MM.1S (cell line): ENCODE results near the gene TRIM27.

Experiments used
- EZH2 ChIP-seq: fragments of 300-600 bp; sonication (generic); optimal IDR thresholded peaks from 2 replicates; pipeline ENCODE3; 2017; ENCODE audit warnings: low read depth, mild to moderate bottlenecking, antibody characterized with exemption, low read length, mixed read lengths
- TF ChIP-seq, protein P1 (sequence below): fragments of 300-600 bp; sonication (generic); IDR thresholded peaks from 2 replicates; pipeline ENCODE4 v1.5.1; 2016; ENCODE audit warnings: antibody characterized with exemption, low read length, mixed read lengths

DNA sequence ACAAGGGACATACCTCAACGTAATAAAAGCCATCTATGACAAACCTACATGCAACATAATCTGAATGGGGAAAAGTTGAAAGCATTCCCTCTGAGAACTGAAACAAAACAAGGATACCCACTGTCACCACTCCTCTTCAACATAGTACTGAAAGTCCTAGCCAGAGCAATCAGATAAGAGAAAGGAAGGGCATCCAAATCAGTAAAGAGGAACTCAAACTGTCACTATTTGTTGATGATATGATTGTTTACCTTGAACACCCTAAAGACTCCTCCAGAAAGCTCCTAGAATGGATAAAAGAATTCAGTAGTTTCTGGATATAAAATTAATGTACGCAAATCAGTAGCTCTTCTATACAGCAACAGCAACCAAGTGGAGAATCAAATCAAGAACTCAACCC is 41.9 kb upstream of the TRIM27 start:
- TF ChIP-seq EZH2: no peak
- TF ChIP-seq, protein P1, sequence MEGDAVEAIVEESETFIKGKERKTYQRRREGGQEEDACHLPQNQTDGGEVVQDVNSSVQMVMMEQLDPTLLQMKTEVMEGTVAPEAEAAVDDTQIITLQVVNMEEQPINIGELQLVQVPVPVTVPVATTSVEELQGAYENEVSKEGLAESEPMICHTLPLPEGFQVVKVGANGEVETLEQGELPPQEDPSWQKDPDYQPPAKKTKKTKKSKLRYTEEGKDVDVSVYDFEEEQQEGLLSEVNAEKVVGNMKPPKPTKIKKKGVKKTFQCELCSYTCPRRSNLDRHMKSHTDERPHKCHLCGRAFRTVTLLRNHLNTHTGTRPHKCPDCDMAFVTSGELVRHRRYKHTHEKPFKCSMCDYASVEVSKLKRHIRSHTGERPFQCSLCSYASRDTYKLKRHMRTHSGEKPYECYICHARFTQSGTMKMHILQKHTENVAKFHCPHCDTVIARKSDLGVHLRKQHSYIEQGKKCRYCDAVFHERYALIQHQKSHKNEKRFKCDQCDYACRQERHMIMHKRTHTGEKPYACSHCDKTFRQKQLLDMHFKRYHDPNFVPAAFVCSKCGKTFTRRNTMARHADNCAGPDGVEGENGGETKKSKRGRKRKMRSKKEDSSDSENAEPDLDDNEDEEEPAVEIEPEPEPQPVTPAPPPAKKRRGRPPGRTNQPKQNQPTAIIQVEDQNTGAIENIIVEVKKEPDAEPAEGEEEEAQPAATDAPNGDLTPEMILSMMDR: no peak
